Measurements from ENCODE around the gene COQ8A.
"Not testable (repeated sequence)": the region's sequence is repeated elsewhere in the genome, so short reads cannot be mapped to it uniquely, and the experiment has no call there.

Gene COQ8A

DNA sequence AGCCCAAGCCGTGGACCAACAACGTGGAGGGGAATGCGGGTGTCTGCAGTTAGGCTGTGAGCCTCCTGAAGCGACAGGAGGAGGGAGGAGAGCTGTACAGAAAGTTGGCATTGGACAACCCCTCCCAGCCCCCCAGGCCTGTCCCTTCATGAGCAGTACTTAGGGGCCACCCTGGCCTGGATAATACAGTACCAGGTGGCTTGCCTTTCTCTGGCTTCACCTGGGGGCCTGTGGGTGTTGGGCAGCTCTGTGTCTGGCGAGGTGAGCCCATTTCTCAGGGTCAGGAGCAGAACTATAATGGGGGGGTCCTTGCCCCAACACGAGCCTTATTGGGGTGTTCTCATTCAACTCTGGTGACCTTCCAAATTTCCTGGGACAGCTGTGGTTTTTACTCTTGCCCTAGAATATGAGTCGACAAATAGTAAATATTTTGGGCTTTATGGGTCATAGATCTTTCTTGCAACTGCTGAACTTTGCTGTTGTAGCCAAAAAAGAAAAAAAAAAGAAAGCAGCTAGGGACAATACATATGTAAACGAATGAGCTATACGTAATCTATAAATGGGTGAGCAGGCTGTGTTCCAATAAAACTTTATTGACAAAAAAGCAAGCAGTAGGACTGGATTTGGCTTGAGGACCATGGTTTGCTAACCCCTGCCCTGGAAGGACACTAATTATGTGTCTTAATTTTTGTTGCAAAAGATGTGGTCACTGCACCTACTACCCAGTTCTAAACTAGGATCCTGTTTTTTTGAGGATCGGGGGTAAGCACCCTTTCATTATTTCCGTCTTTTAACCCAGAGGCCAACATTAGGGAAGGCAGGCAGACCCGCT lies 11.4 kb downstream of the COQ8A start:
- TF ChIP-seq, protein P1, sequence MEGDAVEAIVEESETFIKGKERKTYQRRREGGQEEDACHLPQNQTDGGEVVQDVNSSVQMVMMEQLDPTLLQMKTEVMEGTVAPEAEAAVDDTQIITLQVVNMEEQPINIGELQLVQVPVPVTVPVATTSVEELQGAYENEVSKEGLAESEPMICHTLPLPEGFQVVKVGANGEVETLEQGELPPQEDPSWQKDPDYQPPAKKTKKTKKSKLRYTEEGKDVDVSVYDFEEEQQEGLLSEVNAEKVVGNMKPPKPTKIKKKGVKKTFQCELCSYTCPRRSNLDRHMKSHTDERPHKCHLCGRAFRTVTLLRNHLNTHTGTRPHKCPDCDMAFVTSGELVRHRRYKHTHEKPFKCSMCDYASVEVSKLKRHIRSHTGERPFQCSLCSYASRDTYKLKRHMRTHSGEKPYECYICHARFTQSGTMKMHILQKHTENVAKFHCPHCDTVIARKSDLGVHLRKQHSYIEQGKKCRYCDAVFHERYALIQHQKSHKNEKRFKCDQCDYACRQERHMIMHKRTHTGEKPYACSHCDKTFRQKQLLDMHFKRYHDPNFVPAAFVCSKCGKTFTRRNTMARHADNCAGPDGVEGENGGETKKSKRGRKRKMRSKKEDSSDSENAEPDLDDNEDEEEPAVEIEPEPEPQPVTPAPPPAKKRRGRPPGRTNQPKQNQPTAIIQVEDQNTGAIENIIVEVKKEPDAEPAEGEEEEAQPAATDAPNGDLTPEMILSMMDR (IDR thresholded peaks at IDR 0.05; ENCODE audit: insufficient read depth, missing control alignments) = no peak
- FAIRE-seq (no peak), DNase-seq (ENCODE audit: insufficient read length, low spot score) (no peak)

DNA sequence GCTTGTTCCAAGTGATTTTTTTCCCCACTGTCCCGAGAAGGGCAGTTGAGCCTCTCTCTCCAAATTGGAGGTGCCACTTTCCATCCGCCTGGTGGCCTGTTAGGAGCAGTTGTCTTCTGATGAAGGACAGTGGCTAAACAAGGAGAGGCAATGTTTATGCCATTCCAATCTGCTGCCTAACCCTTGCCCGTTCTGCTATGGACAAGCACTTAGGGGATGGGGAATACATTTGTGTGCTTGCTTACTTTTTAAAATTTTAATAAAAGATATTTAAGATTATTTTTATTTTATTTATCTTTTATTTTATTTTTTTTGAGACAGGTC lies 12.0 kb downstream of the COQ8A start:
- FAIRE-seq (no peak), DNase-seq (ENCODE audit: insufficient read length, low spot score) (no peak)
- TF ChIP-seq, protein P1 (IDR thresholded peaks at IDR 0.05; ENCODE audit: insufficient read depth, missing control alignments) = no peak

DNA sequence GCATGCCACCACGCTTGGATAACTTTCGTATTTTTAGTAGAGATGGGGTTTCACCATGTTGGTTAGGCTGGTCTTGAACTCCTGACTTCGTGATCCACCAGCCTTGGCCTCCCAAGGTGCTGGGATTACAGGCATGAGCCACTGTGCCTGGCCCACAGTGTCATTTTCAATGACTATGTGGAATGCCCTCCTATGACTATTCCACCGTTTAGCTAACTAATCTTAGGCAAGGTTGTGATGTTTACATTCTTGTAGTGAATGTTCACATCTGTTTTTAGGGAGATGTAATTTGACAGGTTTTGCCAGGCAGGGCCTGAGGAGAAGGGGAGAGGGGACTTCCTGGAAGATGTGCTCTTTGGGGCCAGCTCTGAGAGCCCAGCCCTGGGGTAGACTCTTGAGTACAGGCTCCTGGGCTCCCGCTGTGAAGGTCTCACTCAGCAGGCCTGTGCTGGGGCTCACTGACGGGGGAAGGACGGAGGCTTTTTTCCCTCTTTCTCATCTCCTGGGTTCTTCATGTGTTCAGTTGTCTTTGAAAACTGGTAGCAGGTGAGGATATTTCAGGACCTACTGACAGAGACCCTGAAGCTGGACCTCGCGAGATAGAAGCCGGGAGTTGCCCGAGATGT lies 13.2 kb downstream of the COQ8A start:
- DNase-seq (ENCODE audit: insufficient read length, low spot score) (no peak), FAIRE-seq (no peak)
- TF ChIP-seq, protein P1 (IDR thresholded peaks at IDR 0.05; ENCODE audit: insufficient read depth, missing control alignments) = no peak

DNA sequence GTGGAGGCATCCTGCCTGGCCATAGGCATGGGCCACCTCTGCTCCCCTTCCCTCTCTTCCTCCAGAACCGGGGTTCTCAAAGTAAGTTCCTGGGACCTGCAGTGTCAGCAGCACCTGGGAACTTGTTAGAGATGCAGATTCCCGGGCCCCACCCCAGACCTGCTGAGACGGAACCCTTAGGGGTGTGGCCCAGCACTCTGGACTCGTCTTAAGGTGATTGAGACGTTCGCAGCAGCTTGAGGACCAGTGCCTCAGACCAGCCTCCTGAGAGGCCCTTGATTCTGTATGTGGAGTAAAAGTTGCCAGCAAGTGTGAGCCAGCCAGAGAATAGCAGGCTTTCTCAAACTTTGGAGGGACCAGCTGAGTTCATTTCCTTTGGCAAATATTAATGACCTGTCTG lies 14.2 kb downstream of the COQ8A start:
- FAIRE-seq = no peak
- DNase-seq (ENCODE audit: insufficient read length, low spot score) = no peak
- TF ChIP-seq, protein P1 (IDR thresholded peaks at IDR 0.05; ENCODE audit: insufficient read depth, missing control alignments) = no peak

DNA sequence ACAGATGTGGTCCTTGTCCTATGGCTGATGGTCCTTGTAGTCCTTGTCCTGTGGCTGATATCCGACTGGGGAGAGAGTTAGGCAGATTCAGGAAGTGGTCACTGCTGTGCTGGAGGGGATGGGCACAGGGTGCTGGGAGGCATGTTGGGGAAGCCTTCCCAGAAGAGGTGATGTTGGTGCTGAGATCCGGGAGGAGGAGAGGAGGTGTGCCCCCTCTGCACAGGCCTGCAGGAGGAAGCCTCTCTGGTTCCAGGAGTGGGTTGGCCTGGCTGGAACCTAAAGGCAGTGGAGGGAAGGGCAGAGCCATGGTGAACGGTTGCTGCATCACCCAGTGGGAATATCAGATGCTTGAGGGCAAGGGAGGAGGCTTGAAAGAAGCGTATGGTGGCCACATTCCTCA lies 14.7 kb downstream of the COQ8A start:
- FAIRE-seq (no peak), DNase-seq (ENCODE audit: insufficient read length, low spot score) (no peak)
- TF ChIP-seq, protein P1 (IDR thresholded peaks at IDR 0.05; ENCODE audit: insufficient read depth, missing control alignments) = no peak

DNA sequence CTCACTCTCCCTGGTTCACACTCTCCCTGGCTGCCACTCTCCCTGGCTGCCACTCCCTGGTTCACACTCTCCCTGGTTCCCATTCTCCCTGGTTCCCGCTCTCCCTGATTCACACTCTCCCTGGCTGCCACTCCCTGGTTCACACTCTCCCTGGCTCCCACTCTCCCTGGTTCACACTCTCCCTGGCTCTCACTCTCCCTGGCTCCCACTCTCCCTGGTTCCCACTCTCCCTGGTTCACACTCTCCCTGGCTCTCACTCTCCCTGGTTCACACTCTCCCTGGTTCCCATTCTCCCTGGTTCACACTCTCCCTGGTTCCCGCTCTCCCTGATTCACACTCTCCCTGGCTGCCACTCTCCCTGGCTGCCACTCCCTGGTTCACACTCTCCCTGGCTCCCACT lies 15.8 kb downstream of the COQ8A start:
- DNase-seq (ENCODE audit: insufficient read length, low spot score); FAIRE-seq: not testable (repeated sequence)

DNA sequence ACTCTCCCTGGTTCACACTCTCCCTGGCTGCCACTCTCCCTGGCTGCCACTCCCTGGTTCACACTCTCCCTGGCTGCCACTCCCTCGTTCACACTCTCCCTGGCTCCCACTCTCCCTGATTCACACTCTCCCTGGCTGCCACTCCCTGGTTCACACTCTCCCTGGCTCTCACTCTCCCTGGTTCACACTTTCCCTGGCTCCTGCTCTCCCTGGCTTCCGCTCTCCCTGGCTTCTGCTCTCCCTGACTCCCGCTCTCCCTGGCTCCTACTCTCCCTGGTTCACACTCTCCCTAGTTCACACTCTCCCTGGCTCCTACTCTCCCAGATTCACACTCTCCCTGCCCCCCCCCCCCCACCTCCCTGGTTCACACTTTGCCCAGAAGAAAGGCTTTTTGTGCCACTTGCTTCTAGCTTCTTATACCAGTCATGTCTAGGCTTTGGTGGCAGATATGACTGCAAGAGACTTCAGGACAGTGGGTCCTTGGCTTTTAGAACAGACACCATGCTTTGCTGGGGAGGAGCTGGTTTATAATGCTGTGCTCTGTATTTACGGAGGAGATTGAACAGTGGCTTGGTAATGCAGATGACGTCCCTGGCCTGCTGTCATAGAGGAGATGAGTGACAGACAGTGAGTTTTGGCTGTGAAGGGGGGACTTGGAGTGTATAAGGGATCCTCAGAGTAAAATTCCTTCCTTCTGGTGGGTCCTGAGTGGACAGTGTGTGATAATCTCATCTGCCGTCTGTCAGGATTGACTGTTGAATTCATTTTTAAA lies 17.0 kb downstream of the COQ8A start:
- TF ChIP-seq, protein P1 (IDR thresholded peaks at IDR 0.05; ENCODE audit: insufficient read depth, missing control alignments) = no peak
- no peak for FAIRE-seq
- DNase-seq (ENCODE audit: insufficient read length, low spot score) = no peak

All from D721Med (cell line).